Measurements from ENCODE around the gene CCDC91.
"Not testable (repeated sequence)": the region's sequence is repeated elsewhere in the genome, so short reads cannot be mapped to it uniquely, and the experiment has no call there.

Gene CCDC91

GRCh38 chr12:28296287-28296686, 106.0 kb downstream of the CCDC91 start:
- peak; percentile 19 for FAIRE-seq

- no peak for FAIRE-seq
These were observed 112.9 kb downstream of the CCDC91 start for GRCh38 chr12:28303192-28303591.

GRCh38 chr12:28306535-28306934, 116.3 kb downstream of the CCDC91 start:
- no peak for FAIRE-seq

- FAIRE-seq, result no peak
These were observed 118.6 kb downstream of the CCDC91 start for GRCh38 chr12:28308891-28309290.

- FAIRE-seq, result no peak
These were observed 123.4 kb downstream of the CCDC91 start for GRCh38 chr12:28313631-28314030.

GRCh38 chr12:28316049-28316448, 125.8 kb downstream of the CCDC91 start:
- no peak for FAIRE-seq

- no peak for FAIRE-seq
These were observed 128.0 kb downstream of the CCDC91 start for GRCh38 chr12:28318273-28318672.

GRCh38 chr12:28320353-28320752, 130.1 kb downstream of the CCDC91 start:
- no peak for FAIRE-seq

- FAIRE-seq, result no peak
These were observed 137.5 kb downstream of the CCDC91 start for GRCh38 chr12:28327722-28328121.

GRCh38 chr12:28328967-28329366, 138.7 kb downstream of the CCDC91 start:
- FAIRE-seq, result no peak

- FAIRE-seq, result not testable (repeated sequence)
These were observed 139.5 kb downstream of the CCDC91 start for GRCh38 chr12:28329727-28330126.

- FAIRE-seq, result not testable (repeated sequence)
These were observed 140.0 kb downstream of the CCDC91 start for GRCh38 chr12:28330232-28330631.

GRCh38 chr12:28331130-28331529, 140.9 kb downstream of the CCDC91 start:
- FAIRE-seq, result no peak

- no peak for FAIRE-seq
These were observed 150.2 kb downstream of the CCDC91 start for GRCh38 chr12:28340261-28341045.

GRCh38 chr12:28343713-28344112, 153.5 kb downstream of the CCDC91 start:
- FAIRE-seq, result no peak

GRCh38 chr12:28346567-28346966, 156.3 kb downstream of the CCDC91 start:
- FAIRE-seq, result no peak

GRCh38 chr12:28349196-28349595, 158.9 kb downstream of the CCDC91 start:
- FAIRE-seq, result no peak

- FAIRE-seq, result no peak
These were observed 160.2 kb downstream of the CCDC91 start for GRCh38 chr12:28350502-28350901.

GRCh38 chr12:28351414-28351813, 161.2 kb downstream of the CCDC91 start:
- no peak for FAIRE-seq

- FAIRE-seq, result no peak
These were observed 164.9 kb downstream of the CCDC91 start for GRCh38 chr12:28355161-28355560.

- no peak for FAIRE-seq
These were observed 170.0 kb downstream of the CCDC91 start for GRCh38 chr12:28360253-28360652.

- no peak for FAIRE-seq
These were observed 177.1 kb downstream of the CCDC91 start for GRCh38 chr12:28367326-28367725.

GRCh38 chr12:28367993-28368392, 177.7 kb downstream of the CCDC91 start:
- no peak for FAIRE-seq

- no peak for FAIRE-seq
These were observed 179.2 kb downstream of the CCDC91 start for GRCh38 chr12:28369483-28369882.

GRCh38 chr12:28374556-28374955, 184.3 kb downstream of the CCDC91 start:
- no peak for FAIRE-seq
